Erythroblast (primary cell): ENCODE results near the gene PYGB.

Source experiments
- GATA1 ChIP-seq: IDR thresholded peaks from 2 replicates; pipeline ENCODE4 v1.6.1; 2011; ENCODE audit warnings: low read depth, mild to moderate bottlenecking, control low read depth, low read length, moderate library complexity
- POLR2A ChIP-seq: IDR thresholded peaks from 2 replicates; pipeline ENCODE4 v1.6.1; 2011; ENCODE audit warnings: mild to moderate bottlenecking, low read length

DNA sequence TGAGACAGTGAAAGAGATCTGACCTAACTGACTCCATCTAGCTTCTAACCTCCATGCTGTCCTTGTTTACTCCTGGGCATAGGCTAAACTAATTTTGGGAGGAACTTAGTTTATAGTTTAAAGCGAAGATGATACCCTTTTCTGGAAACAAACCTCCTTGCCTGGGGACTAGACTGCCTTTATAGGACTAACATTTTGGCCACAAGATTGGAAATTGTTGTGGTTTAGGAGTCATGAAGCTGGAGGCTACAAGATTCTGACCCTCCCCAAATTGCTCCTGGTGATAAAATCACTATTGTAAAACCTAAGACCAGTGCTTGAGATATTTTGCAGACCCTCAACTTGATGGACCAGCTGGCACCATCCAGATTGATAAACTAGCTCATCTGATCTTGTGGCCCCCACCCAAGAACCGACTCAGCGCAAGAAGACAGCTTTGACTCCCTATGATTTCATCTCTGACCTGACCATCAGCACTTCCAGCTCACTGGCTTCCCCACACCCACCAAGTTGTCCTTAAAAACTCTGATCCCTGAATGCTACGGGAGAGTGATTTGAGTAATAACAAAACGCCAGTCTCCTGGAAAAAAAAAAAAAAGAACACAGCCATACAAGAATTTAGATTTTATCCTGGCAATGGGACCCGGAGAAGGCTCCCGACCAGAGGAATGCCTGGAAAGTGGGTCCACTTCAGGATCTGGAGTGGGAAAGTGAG is 79.8 kb downstream of the PYGB start:
- no peak for TF ChIP-seq POLR2A
- no peak for TF ChIP-seq GATA1
